Measurements from ENCODE around the gene OR9Q1.
"Not testable (repeated sequence)": the region's sequence is repeated elsewhere in the genome, so short reads cannot be mapped to it uniquely, and the experiment has no call there.

The OR9Q1 gene

DNA sequence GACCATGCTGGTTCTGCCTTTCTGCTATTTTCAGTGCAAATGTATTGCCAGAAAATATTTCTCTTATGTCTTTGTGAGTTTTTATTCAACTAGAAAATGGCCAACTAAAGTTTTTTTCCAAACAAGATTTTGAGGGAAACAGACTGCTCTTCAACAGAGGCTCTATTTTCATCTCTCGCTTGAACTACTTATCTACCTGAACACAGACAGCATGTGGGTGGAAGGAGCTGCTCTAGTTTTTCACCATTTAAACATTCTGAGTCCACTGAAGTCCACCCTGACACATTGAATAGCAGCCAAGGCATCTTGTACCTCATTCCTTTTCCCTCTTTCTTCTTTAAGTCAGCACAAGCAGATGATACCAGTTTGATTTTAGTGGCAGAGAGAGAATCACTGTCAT lies 111.5 kb downstream of the OR9Q1 start:
- DNase-seq = no peak

DNA sequence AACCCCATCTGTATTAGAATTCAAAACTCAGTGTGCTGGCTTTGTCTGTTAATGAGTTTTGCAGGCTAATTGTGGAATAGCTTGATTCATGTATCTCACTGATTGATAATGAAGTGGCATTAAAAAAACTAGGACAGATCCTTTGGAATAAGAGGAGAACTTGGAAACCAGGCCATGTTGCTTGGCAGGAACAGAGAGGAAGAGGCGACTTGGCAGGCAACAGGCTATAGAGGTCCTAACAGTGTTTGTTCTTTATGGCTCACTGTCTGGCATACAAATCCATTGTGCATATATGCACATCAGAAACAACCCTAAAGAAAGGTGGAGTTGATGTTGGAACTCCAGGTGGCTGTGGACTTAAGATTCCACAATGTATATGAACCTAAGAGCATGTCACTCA lies 119.1 kb downstream of the OR9Q1 start:
- DNase-seq = no peak

DNA sequence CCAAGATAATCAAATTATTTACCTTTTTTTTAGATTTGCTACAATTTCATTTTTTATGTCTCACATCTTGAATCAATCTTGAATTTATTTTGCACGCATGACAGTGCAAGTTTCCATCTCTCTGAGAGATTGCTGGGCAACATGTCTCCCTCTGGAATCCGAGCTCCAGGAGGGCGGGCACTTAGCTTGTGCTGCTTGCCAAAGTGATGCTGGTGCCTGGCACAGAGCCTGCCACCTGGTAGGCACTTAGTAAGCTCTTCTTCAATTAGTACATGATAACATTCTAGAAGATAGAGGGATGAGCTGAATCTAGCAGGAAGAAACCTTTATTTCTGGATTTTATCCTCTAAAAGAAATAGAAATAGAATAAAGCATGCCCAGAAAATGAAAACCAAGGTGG lies 129.1 kb downstream of the OR9Q1 start:
- DNase-seq = no peak

DNA sequence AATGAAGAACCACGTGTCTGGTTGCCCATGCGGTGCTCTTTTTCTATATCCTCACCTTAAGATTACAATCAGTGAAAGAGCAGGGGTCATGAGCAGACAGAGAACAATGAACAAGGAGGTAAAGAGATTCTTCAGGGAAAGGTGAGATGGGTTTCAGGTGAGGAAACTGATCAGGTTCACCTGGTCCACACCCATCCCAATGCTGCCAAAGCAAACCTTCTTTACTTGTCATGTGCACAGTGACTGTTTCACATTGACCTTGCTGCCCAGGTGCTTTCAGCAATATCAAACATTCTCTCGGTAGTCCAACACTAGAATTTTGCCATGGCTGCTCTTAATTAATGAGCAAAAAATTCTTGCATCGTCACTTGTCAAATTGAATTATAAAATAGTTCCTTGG lies 140.7 kb downstream of the OR9Q1 start:
- no peak for DNase-seq

DNA sequence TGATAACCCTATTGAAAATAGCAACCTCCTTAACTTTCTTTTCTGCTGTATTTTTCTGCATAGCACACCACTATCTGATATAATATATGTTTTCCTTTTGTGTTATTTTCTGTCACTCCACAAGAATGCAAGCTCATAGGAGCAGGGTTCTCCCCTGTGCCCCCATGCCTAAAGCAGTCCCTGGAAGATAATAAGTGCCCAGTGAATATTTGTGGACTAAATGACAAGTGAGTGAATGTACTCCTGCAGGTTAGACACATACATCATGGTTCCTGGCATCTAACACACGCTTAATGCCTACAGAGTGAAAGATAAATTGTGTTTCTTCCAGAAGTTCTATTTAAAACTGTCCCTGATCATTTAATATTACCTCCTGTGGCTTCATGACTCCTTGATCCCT lies 141.3 kb downstream of the OR9Q1 start:
- no peak for DNase-seq

DNA sequence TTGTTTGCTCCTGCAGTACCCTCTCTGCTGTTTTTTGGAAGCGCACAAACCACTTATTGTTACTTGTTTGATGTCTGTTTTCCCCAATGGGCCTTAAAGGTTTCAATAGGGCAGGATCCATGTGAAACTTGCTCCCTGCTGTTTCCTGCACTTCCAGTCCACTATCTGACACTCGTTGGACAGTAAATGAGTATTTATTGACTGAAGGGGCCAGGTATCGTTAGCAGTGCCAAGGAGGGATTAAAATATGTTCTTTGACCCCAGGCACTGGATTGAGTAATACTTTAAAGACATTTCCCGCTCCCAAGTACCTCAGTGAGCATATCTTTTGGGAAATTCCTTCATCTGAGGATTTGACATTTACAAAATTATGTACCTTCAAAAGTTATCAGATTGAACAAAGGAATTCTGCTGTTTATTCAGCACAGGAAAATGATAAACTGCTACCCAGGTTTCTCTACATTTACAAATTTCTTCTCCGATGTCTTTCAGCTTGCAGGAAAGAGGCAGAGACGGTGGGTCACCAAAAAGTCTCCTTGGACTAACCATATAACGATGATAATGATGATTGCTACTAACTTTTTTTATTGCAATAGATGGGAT lies 141.9 kb downstream of the OR9Q1 start:
- DNase-seq = no peak

DNA sequence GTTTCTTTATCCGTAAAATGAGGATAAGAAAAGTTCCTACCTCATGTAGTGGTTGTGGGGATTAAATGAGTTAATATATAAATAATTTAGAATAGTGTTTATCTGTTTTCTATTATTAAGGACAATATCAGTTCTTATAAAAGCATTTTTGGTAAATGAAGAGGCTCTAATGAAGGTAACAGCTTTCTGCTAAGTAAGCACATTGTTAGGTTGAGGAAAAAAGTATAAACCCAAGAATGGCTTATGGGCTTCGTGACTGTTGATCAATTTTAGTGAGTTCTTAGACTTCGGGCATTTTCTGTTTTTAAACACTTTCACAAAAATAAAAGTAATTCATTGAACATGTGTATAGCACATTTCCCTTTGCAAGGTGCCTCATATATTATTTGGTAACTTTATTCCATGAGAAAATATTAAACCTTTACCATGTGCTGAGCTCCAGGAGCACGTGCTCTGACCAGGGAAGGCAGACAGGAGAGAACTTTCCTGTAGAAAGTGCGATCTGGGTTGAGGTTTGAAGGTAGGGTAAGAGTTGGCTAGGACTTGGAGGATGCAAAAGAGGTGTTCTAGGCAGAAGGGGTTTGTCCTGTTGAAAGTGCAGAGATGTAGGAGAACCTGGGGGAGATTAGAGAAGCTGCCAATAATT lies 153.9 kb downstream of the OR9Q1 start:
- DNase-seq = no peak

DNA sequence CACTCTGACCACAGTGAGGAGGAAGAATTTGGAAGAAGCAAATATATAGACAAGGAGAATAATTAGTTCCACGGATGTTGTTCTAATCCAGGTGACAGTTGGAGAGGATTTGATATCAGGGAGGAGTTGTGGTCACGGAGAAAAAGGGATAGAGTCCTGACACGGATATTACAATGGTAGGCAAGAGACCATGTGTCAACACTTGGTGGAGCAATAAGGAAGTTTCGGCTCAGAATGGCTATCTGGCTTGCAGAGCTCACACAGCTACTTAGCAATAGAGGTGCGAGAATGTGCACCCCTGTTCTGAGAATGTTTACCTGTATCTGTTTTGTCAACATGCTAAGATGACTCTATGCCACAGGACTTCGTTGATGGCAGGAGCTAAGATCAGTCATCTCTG lies 154.8 kb downstream of the OR9Q1 start:
- DNase-seq = no peak

DNA sequence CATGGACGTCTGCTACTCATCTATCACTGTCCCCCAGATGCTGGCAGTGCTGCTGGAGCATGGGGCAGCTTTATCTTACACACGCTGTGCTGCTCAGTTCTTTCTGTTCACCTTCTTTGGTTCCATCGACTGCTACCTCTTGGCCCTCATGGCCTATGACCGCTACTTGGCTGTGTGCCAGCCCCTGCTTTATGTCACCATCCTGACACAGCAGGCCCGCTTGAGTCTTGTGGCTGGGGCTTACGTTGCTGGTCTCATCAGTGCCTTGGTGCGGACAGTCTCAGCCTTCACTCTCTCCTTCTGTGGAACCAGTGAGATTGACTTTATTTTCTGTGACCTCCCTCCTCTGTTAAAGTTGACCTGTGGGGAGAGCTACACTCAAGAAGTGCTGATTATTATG lies 156.0 kb downstream of the OR9Q1 start:
- no peak for DNase-seq

DNA sequence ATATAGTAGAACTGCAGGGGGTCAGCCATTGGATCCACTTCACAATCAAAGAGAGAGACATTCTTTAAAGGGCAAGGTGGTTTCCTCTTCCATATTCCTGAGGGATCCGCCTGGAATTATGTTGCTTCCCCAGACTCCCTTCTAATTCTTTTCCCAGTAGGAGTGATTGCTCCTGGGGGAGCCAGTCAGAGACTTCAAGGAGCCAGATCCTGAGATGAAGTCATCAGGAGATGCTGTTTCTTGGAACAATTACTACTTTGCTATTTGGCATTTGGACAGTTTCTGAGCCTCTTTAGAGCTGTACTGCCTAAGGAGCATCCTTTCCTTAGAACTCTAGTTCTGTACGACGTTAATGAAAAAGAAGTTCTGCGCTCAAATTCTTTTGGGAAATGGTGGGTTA lies 163.3 kb downstream of the OR9Q1 start:
- DNase-seq = no peak

DNA sequence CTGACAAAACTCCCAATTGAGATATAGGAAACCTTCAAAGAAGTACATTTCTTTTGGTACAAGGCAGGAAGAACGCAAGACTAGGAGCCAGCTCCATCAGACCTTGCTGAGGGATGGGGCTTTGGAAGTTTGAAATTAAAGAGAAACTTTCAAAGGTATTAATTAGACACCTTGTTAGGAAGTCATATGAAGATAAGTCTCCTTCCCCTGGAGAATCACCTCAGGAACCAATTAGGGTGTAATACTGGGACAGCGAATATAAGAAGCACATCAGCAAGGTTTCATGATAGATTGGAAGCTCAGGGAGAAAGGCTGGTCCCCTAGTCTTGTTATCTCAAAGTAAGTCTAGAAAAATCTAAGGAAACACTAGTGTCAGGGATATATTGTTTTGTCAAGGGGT lies 165.1 kb downstream of the OR9Q1 start, which contains the start of gene OR9Q2:
TSS of gene OR9Q2 (plus strand) at position 301 of the 400 bp plus-strand sequence. CDS start 1,421 bp downstream, outside the sequence.
- DNase-seq = no peak

DNA sequence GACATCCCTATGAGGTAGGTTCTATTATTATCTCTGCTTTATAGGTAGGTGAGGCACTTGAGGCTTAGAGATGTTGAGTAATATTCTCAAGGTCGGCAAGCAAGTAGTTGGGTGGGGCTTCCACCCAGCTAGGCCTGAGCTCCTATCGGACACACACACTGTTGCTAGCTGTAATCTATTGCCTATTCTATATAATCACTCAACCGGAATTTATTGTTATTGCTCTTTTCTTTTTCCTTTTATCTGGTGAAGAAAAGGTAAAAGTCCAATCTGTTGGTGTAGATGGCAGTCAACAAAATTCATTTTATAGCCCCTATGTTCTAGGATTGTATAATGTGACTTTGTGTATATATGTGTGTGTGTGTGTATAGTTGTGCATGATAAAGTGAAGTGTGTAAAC lies 168.5 kb downstream of the OR9Q1 start:
- DNase-seq = no peak

DNA sequence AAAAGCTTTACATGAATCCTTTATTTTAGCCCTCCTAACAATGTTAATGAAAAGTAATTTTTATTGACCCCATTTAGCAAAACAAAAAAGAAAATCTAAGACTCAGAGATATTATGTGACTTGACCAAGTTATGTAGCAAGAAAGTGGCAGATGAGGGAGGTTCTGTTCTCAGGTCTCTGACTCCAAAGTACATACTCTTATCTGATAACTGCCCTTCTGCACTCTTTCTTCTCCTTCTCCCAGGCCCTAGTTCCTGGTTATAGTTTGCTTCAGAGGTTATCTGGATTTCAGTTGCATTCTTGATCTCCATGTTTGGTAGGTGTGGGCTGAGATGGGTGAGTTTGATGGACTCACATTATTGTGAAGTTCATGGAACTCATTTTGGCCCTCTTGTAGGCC lies 169.7 kb downstream of the OR9Q1 start:
- DNase-seq = no peak

DNA sequence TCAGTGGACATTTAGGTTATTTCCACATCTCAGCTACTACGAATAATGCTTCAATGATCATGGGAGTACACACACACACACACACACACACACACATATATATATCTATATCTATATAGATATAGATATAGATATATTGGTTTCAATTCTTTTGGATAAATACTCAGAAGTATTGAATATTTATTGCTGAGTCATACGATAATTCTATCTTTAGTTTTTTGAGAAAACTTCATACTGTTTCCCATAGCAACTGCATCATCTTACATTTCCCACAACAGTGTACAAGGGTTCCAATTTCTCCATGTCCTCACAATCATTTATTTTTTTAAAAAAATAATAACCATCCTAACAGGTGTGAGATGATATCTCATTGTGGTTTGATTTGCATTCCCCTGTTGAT lies 172.3 kb downstream of the OR9Q1 start:
- DNase-seq = no peak

DNA sequence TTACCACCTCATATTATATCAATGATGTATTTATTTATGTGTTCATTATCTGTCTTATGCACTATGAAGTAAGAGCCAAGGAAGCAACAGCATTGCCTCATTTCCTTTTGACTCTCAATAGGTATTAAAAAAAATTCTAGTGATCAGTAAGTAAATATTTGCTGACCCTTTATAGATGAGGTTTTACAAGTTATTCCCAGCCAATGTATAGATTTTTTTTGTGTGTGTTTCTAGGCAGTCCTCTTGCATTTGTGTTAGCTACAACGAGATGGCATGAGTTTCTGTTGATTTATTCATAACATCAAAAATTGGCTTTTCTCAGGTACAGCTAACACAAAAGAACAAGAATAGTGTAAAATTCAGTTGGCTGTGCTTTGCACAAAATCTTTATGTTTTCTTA lies 175.6 kb downstream of the OR9Q1 start:
- DNase-seq = no peak

DNA sequence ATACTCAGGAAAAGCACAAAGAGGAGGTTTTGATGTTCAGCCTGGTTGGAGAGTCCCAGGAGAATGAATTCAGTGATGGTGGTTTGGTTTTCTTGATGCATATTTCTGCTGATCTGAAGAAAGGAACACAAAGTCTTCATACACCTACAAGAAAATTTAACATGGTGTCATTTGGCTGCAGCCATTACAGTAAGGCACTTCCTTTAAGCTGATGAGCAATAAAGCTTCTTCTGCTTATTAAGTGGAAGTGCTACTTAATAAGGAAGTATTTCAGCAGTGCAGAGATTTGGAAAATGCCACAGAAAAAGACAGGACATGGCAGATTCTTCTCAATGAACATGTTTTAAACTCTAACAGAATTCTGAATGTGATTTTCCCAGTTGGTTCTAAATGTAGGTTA lies 180.4 kb downstream of the OR9Q1 start, which contains the start of gene OR1S2:
TSS of gene OR1S2 (minus strand) at position 101 of the 400 bp plus-strand sequence. CDS start at position 101, 0 bp downstream.
- DNase-seq = no peak

DNA sequence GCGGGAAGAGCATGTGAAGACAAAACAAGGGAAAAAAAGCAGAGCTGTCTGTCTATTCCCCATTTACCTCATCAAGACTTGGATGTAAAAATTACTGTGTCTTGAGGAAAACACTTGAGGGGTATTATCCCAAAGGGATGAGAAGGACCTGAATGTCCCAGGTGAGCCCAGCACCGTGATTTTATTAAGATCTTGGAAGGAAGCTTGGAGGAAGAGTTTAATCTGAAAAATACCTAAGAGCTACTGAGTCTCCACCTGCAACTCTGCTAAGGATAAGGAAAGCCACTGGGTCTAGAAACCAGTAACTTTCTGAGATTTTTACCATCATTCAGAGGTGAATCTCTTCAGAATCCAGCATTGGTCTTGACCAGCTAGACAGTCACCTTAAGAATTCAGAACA lies 188.7 kb downstream of the OR9Q1 start, which contains the start of gene OR1S1:
TSS of gene OR1S1 (plus strand) at position 301 of the 400 bp plus-strand sequence.
- not testable (repeated sequence) for DNase-seq

DNA sequence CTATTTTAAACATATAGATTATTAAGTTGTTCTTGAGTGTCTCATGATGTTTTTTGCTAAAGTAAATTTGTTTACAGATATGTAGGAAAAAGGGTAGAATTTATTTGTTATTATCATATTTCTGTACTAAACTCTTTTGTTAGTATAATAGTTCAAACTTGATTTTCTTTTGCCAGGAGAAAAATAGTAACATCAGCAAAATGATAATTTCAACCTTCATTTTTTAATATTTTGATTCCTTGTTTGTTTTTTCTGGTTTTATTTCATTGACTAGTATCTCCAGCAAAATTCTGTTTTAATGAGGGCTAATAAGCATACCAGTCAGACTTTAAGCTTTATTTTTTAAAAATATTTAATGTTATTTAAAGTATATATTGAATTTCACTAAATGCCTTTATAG lies 192.8 kb downstream of the OR9Q1 start:
- DNase-seq = no peak

DNA sequence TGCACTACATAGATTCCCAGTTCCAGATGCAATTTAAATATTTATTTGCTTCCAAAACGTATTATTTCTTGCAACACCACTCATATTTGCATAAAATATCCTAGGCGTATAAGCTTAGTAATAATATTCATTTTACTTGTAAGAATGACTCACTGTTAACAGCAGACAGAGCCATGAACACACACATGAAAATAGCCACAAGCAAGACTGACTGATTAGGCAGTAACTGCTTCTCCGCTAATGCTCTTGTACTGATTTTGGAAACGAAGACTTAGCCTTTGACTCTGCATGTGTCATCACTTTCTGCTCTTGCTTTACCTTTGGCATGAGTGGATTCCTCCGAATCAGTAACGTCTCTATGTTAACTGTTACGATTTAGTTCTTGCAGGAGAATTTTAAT lies 199.0 kb downstream of the OR9Q1 start:
- DNase-seq = no peak

DNA sequence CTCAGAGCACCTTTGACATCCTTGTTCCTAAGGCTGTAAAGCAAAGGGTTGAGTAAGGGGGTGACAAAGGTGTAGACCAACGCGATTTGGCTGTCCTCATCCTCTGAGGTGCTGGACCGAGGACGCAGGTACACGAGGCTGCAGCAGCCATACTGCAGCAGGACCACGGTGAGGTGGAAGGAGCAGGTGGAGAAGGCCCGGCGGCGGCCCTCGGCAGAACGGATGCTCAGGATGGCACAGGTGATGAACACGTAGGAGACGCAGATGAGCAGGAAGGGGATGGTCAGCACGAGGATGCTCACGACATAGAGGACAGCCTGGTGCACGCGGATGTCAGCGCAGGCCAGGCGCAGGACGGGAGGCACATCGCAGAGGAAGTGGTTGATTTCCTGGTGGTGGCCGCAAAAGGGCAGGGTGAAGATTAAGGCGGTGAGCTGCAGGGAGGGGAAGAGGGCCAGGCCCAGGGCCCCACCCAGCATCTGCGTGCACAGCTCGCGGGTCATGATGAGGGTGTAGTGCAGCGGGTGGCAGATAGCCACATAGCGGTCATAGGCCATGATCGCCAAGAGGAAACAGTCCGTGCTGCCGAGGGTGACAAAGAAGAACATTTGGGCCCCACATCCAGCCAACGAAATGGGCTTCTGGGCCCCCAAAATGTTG lies 204.4 kb downstream of the OR9Q1 start:
- DNase-seq = no peak
